SKM-1 treated with dmso at 0.1 percent for 144 hours (cell line): ENCODE measurements around the gene TOMM40L.
"Not testable (repeated sequence)": the region's sequence is repeated elsewhere in the genome, so short reads cannot be mapped to it uniquely, and the experiment has no call there.

Source experiments
- DNase-seq: peaks from one replicate; lab custom pipeline; 2025; ENCODE audit not compliant: unreplicated experiment; lab: John Stamatoyannopoulos, UW

Gene TOMM40L

GRCh38 chr1:161219078-161219892 lies 6.6 kb upstream of the TOMM40L start:
- no peak for DNase-seq

DNA sequence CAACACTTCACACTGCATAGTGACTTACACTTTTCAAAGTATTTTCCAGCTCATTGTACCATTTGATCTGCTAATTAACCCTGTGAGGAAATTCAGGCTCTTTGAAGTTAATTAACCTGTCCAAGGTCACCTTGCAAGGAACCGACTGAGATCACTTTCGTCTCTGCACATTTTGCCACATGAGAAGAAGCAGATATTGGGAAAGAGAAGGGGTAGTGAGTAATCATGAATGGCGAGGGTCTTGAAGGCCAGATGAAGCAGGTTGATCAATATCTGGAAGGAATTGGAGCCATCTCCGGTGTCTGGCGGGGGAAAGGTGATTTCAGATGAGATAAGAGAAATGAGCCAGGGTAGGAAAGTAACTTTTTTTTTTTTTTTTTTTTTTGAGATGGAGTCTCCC lies 5.9 kb upstream of the TOMM40L start:
- DNase-seq, result no peak

- DNase-seq, result no peak
Observed at GRCh38 chr1:161222175-161223019, 3.5 kb upstream of the TOMM40L start.

- DNase-seq, result no peak
Observed at GRCh38 chr1:161223805-161224694, 1.8 kb upstream of the TOMM40L start.

- DNase-seq, result not testable (repeated sequence)
Observed at GRCh38 chr1:161224695-161225087, 1.2 kb upstream of the TOMM40L start.

DNA sequence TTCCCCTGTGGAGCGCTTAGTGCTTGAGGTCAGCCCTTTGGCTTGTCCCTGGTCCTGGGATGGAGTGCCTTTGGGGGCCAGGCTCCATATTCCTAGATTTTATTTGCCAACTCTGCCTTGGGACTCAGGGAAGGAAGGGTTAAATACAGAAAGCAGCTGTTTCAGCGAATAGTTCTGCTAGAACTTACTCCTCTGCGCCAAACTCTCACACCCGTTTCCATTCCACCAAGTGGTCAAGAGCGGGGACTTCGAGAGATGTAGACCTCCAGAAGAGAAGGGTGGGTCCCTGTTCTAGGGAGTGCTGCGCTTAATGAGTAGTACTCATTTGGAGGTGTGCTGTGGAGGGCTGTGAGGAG lies 704 bp upstream of the TOMM40L start:
- DNase-seq, result no peak

DNA sequence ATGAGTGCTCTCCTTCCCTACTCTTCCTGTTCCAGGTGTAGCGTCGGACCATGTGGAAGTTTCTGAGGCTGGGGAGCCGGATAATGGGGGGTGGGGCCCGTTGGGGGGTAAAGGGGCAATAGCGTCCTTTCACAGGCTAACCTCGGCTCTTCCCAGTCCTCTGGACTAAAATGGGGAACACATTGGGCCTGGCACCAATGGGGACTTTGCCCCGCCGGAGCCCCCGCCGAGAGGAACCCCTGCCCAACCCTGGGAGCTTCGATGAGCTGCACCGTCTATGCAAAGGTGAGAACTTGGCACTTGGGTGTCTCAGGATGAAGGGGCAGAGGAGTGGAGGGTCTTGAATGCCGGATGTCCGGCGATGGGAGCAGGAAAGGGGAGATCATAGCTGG lies 456 bp downstream of the TOMM40L start:
- no peak for DNase-seq

DNA sequence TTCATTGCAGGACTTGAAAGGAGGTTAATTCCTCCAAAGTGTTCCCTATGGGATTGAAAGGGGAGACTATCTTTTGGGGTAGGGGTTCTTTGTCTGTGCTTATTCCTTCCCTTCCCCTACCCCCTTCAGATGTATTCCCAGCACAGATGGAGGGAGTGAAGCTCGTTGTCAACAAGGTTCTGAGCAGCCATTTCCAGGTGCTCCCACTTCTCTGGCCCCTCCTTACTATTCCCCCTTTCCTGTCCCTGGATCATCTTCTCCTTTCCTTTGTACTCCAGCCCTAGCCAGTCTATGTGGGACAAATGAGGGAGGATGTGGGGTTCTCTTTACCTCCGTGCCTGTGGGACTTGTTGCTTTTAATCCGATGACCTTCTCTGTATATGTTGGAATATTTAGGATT lies 899 bp downstream of the TOMM40L start:
- DNase-seq, result no peak

- DNase-seq, result peak; percentile 96
Observed at GRCh38 chr1:161227196-161227871, 1.5 kb downstream of the TOMM40L start.

GRCh38 chr1:161228032-161228431 lies 2.2 kb downstream of the TOMM40L start:
- no peak for DNase-seq

DNA sequence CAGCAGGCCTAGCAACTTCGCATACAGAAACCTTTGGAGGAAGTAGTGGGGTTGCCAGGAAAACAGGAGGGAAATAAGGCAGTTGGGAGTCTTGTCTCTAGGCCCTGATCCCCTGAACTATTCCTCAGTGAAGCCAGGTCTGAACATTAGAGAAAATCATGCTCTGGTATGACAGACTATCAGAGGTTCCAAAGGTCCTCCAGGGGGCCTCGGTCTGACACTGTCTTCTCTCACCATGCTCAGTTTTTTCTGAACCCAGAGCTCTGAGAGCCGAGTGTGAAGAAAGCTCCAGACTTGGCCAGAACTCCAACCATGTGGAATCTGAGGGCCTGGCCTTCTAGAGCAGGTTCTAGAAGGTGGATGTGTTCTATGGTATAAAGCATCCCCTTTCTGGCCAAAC lies 4.0 kb downstream of the TOMM40L start:
- DNase-seq, result peak; percentile 7

- no peak for DNase-seq
Observed at GRCh38 chr1:161230762-161231161, 4.9 kb downstream of the TOMM40L start.

DNA sequence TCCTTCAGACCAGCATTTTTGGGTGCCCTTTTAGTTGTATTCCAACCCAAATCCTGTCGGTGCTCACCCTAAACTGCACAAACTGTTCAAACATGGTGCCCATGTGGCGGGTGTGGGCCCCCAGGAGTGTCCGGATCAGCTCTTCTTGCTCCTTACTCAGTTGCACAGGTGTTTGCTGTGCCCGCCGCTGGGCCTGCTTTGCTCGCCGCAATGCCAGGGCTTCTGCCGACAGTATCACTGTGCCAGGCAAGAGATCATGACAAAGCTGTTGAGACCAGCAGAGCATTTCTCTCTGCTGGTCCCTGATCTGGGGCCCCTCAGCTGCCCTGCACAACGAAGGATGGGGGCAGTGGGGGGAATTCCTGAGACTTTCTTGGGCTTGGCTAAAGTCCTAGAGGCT lies 7.2 kb downstream of the TOMM40L start:
- no peak for DNase-seq

- DNase-seq, result no peak
Observed at GRCh38 chr1:161235957-161236775, 10.3 kb downstream of the TOMM40L start.

DNA sequence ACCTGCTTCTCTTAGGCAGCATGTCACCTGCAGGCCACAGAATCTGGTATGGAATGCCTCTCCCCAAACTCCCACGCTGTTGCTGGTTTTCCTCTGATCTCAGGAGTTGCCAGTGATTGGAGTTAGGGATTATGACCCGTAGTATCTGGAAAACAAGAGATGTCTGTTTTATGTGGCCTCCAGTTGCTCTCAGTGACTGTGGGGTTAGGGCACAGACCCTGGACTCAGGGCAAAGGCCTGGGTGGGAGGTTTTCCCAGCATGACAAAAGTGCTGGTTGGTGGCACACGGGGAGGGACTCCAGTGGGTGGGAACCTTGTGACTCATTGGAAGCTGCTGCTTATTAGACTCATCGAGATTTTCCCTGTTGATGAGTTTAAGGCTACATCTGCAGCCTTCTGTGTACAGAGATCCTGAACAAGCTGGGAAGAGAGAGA lies 12.2 kb downstream of the TOMM40L start, which contains the start of gene NR1I3:
NR1I3 (minus strand) TSS at position 165 of the 435 bp plus-strand sequence. CDS start 1,638 bp downstream, outside the sequence.
- no peak for DNase-seq

GRCh38 chr1:161241682-161242081 lies 15.8 kb downstream of the TOMM40L start:
- peak; percentile 39 for DNase-seq

DNA sequence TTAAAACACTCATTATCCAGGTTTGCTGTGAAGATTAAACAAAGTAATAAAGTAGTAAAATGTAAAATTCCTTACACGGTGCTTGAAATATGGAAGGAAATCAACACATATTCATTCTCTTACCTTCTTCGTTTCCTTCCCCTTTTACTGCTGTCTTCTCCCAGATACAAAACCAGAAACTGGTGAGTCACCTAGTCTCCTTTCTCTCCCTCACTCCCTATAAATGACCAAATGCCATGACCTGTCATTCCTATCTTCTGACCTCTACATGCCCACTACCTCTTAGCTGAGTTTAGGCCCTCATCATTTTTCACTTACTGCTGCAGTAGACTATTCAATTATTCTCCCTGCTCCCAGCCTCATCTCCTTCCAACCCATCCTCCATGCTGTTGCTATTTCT lies 16.5 kb downstream of the TOMM40L start:
- DNase-seq, result peak; percentile 75

- no peak for DNase-seq
Observed at GRCh38 chr1:161244888-161245287, 19.0 kb downstream of the TOMM40L start.

DNA sequence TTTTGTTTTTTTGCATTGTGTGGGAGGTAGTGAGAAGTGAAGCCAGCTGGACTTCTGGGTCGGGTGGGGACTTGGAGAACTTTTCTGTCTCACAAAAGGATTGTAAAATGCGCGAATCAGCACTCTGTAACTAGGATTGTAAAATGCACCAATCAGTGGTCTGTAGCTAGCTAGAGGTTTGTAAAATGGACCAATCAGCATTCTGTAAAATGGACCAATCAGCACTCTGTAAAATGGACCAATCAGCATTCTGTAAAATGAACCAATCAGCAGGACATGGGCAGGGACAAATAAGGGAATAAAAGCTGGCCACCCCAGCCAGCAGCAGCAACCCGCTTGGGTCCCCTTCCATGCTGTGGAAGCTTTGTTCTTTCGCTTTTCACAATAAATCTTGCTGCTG lies 24.2 kb downstream of the TOMM40L start:
- not testable (repeated sequence) for DNase-seq

DNA sequence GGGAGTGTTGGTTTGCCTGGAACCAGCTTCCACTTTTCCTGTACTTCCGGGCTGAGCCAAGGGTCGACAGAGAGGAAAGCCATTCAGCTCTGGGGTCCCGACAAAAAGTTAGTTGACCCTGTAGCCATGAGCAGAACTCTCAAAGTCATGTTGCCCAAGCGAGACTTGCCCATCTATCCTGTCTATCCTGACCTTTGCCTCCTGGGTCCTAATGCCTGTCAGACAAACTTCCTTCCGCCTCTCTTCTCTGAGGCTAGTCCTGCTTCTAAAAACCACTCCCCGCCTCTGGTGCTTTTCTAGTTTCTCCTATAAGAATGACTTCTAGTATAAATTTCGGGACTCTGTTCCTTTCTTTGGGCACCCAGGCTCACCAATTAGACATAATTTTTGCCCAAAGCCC lies 25.0 kb downstream of the TOMM40L start:
- no peak for DNase-seq
